Adrenal gland (tissue), 12 donors: Measurements from ENCODE around the gene CTAG1A. TPM values are rescaled to one million over a fixed set of nuclear protein-coding genes. Genes with fewer than 3 reads are reported as not detected.
"Not testable (repeated sequence)": the region's sequence is repeated elsewhere in the genome, so short reads cannot be mapped to it uniquely, and the experiment has no call there.

ENCODE experiments used
- DNase-seq, 7 donors: peaks; one replicate each; pipeline ENCODE4 v3.0.0-alpha.2; 2019 to 2020
- H3K27ac ChIP-seq, 5 donors: fragments of 200-600 bp; sonication (generic) in 4 of 5; 1 replicate in 3 of 5; 2 replicates in 2 of 5; pipeline versions ENCODE4 v1.5.1 to v1.8.0; 2016 to 2020; ENCODE audit warnings: mild to moderate bottlenecking in 1 of 5
- H3K27me3 ChIP-seq: fragments of 200-600 bp; 2 replicates; pipeline ENCODE4 v1.8.0; 2021
- H3K36me3 ChIP-seq, 2 donors: fragments of 200-600 bp; replicated peaks in 1 of 2; 1 replicate in 1 of 2; 2 replicates in 1 of 2; pipeline versions ENCODE4 v1.5.1 to v1.8.0; 2018 to 2022
- H3K4me1 ChIP-seq, 2 donors: fragments of 200-600 bp; replicated peaks in 1 of 2; 1 replicate in 1 of 2; 2 replicates in 1 of 2; pipeline versions ENCODE4 v1.5.1 to v1.8.0; 2018 to 2021
- H3K4me3 ChIP-seq, 4 donors: fragments of 200-600 bp; sonication (generic) in 3 of 4; one replicate each; pipeline ENCODE4 v1.5.1; 2016 to 2018
- H3K9me3 ChIP-seq, 3 donors: fragments of 200-600 bp; sonication (generic) in 1 of 3; replicated peaks in 1 of 3; 1 replicate in 2 of 3; 2 replicates in 1 of 3; pipeline versions ENCODE4 v1.5.1 to v1.8.0; 2016 to 2021
- WGBS, 4 donors: extraction: QIAGEN DNeasy Blood & Tissue Kit in 2 of 4; methylation state at CpG; one replicate each; pipeline versions ENCODE4 v1.1.5 to v1.1.7; 2013 to 2017; 5-methylcytosine and 5-hydroxymethylcytosine counted together
- intact Hi-C, 2 donors: fragments of 100-400 bp; cut with DNase I; formaldehyde crosslinking; loops; one replicate each; pipeline versions ENCODE4 v1.14.1 to v1.15.0; 2022 to 2023
- polyA plus RNA-seq, 3 donors: library from polyadenylated mRNA; stranded (reverse); fragments of 200-250 nt in 2 of 3; fragments of 350-450 nt in 1 of 3; fragmentation: Illumina TruSeq in 1 of 3; extraction: RNeasy Lipid Tissue Mini Kit (QIAGEN cat#74804) in 1 of 3; gene quantifications; one replicate each; pipeline ENCODE4 v1.2.3, GENCODE V29; 2013 to 2014
- total RNA-seq, 9 donors: library from RNA; depleted of rRNA in 4 of 9; stranded (reverse); fragments of >200 nt in 4 of 9; fragments of 120-200 nt in 1 of 9; fragmentation: NEBNext Ultra II Directional in 1 of 9; extraction: Animal tissue kit (Norgen Biotek cat#: 25700) in 1 of 9; gene quantifications; one replicate each; pipeline versions ENCODE4 v1.1.0 to v1.2.4, GENCODE V29; 2013 to 2023
- donor health status: healthy with polysubstance abuse.
- donor health status: Bipolar disorder and iron deficiency.
- donor health status: DM: yes; HTN: yes; CAD: no.
- donor health status: DM: no; HTN: no; CAD: no.
- donor health status: DM: no; HTN: no; CAD: no.
- donor health status: DM: yes; HTN: yes; CAD: no.

The CTAG1A gene
- total and polyA plus RNA-seq, 12 donors = 0.34 TPM; not detected in 11

DNA sequence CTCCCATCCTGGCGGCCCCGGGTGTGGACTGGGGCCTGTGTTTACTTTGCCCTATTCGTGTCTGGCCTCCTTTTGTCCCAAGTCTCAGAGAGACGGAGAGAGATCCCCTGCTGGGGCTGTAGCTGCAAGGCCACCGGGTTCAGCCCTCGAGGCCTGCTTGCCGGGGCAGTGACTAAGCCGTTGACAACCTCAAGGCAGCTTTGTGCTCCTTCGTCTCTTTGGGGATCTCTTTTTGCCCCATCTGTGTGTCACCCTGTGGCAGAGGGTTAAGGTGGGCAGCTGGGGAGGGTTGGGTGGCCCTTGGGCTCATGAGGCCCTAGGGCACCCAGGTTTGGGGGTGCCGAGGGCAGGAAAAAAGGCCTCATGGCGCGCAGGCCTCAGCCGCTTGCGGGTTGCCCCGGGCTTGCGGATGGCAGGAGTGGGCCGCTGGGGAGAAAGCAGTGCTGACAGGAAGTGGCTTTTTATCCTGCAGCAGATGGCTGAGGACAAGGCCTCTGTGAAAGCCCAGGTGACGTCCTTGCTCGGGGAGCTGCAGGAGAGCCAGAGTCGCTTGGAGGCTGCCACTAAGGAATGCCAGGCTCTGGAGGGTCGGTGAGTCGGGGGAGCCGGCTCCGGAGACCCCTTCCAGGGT is 26.8 kb upstream of the CTAG1A start:
- H3K27ac ChIP-seq, H3K9me3 ChIP-seq: not testable (repeated sequence)
- WGBS, 4 donors = 74 to 75% methylated on average over 4 to 5 of the region's 24 CpGs; no CpG with 5 or more reads in 2 of the 4 donors

DNA sequence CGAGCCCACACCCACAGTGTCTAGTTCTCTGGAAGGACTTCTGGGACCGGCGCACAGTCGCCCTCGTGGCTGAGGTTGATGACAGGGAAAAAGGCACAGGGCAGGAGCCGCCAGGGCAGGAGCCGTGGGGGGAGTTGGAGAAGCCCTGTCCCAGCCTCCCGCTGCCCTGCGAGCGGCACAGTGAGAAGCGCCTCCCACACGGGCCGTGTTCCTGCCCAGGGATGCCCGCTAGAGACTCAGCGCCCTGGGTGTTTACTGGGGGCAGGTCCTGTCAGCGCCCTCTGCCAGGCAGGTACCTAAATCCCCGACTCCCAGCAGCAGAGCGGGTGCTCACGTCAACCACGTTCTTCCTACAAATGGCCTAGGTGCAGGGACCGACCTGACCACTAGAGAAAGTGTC is 26.0 kb upstream of the CTAG1A start:
- WGBS, 4 donors = 92 to 96% methylated on average over 8 to 9 of the region's 21 CpGs; no CpG with 5 or more reads in 2 of the 4 donors
- H3K4me1 ChIP-seq, intact Hi-C loops, H3K36me3 ChIP-seq, H3K4me3 ChIP-seq, H3K27me3 ChIP-seq, DNase-seq, H3K9me3 ChIP-seq, H3K27ac ChIP-seq: not testable (repeated sequence)

More for the DNA sequence above, 26.8 kb upstream of the CTAG1A start:
- intact Hi-C loops, H3K4me1 ChIP-seq, H3K36me3 ChIP-seq, DNase-seq, H3K27me3 ChIP-seq, H3K4me3 ChIP-seq: not testable (repeated sequence)

DNA sequence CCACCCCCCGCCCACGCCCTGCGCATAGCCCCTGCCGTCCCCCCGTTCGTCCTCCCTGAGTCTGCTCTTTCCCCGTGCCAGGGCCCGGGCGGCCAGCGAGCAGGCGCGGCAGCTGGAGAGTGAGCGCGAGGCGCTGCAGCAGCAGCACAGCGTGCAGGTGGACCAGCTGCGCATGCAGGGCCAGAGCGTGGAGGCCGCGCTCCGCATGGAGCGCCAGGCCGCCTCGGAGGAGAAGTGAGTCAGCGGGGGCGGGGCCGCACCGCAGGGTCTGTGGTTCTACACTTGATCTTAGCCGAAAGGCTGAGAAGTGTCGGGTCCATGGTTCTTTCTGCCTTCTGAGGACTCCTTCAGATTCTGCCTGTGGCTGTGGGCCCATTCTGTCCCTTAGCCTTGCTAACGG is 24.6 kb upstream of the CTAG1A start:
- DNase-seq, H3K9me3 ChIP-seq, intact Hi-C loops, H3K36me3 ChIP-seq, H3K27ac ChIP-seq, H3K4me1 ChIP-seq, H3K27me3 ChIP-seq, H3K4me3 ChIP-seq: not testable (repeated sequence)
- 70 to 88% methylated on average over 10 to 12 of the region's 31 CpGs; no CpG with 5 or more reads in 2 of the 4 donors for WGBS, 4 donors

DNA sequence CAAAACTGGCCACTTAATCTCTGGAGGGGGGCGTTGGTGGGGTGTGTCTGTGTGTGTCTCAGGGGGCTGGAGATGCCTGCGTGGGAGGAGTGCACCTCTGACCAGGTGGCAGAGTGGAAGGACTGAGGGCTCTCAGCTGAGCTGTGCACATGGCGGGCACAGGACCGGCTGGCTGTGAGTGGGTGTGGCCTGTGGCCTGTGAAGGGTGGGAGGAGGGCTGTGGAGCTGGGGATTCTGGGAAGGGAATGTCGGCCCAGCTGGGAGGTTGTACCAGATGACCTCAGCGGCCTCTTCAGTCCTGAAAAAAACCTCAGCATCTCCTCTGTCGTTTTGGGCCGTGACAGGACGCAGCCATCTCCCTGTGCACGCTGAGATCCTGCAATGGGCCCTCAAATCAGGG is 22.6 kb upstream of the CTAG1A start:
- WGBS, 4 donors = no CpG with 5 or more reads among the region's 10 CpGs
- H3K4me3 ChIP-seq, DNase-seq, H3K27me3 ChIP-seq, intact Hi-C loops, H3K4me1 ChIP-seq, H3K36me3 ChIP-seq, H3K9me3 ChIP-seq, H3K27ac ChIP-seq: not testable (repeated sequence)

DNA sequence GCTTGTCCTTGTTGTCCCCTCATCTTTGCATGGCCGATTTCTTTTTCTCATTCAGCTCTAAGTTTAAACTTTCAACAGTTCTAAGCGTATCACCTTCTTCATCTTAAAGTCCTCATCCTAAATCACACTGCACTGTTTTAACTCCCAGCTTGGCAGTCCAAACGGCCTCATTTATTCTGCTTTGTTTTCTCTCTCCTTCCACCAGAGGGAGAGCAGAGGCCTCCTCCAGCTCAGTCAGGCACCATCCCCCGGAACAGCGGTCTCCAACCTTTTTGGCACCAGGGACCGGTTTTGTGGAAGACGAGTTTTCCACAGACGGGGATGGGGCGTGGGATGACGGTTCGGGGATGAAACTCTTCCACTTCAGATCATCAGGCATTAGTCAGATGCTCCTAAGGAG is 14.6 kb upstream of the CTAG1A start:
- H3K9me3 ChIP-seq, intact Hi-C loops, H3K27me3 ChIP-seq, H3K27ac ChIP-seq, DNase-seq, H3K4me3 ChIP-seq, H3K4me1 ChIP-seq, H3K36me3 ChIP-seq: not testable (repeated sequence)
- WGBS, 4 donors = no CpG with 5 or more reads among the region's 11 CpGs

DNA sequence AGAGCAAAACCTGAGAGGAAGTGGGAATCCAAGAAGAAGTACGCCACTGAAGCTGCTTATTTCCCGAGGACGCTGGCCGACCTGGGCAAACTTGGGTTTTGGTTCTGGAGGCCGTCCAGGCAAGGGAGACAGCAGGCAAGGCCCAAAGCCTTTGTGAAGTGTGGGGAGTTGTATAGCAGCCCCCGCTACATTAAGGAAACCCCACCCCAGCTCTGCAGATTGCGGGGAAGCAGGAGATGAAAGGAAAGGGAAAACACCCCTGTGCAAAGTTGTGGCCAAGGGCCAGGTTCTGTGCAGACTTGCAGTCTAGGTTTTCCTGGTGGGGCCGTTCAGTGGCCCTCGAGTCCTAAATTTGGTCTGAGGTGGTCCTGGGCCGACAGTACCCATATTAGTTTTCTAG is 11.9 kb upstream of the CTAG1A start:
- H3K9me3 ChIP-seq, DNase-seq, H3K4me3 ChIP-seq, H3K36me3 ChIP-seq, H3K4me1 ChIP-seq, H3K27me3 ChIP-seq, H3K27ac ChIP-seq, intact Hi-C loops: not testable (repeated sequence)
- WGBS, 4 donors = no CpG with 5 or more reads among the region's 10 CpGs

DNA sequence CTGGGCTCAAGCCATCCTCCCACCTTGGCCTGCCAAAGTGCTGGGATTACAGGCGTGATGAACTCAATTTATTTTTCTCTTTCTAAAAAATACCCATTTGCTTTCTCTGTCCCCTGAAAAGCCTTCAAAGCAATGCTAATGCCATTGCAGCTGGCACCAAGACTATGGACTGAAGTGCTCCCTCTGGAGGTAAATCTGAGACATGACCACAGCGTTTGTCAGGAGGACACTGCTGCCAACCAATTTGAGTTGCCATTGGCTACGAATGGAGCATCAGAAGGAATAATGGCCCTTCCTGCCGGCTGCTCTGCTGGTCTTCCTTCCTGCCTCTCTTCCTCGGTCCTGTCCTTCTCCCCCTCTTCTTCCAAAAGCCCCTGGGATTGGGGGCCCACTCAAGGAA is 9.9 kb upstream of the CTAG1A start:
- H3K9me3 ChIP-seq, H3K4me3 ChIP-seq, H3K4me1 ChIP-seq, H3K27me3 ChIP-seq, H3K27ac ChIP-seq, H3K36me3 ChIP-seq, intact Hi-C loops, DNase-seq: not testable (repeated sequence)
- no CpG with 5 or more reads among the region's 5 CpGs for WGBS, 4 donors

DNA sequence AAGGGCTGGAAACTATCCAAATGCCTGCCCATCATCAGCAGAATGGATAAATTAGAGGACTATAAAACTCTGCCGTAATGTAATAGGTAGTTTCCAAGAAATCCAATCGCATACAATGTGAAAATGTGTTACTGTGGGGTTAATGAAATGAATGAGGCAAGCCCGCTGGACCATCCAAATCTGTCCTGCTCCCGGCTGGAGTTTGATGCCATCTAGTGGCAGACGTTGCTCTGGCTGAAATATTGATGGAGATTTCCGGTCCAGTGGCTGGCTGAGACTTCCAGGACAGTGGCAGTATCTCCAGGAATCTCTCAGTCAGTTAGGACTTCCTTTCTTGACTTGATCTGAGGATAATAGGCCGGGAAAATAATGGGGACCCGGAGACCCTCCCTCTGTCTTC is 1.9 kb upstream of the CTAG1A start:
- H3K4me3 ChIP-seq, H3K27me3 ChIP-seq, H3K4me1 ChIP-seq, DNase-seq, H3K36me3 ChIP-seq, intact Hi-C loops, H3K9me3 ChIP-seq, H3K27ac ChIP-seq: not testable (repeated sequence)
- WGBS, 4 donors = no CpG with 5 or more reads among the region's 8 CpGs

DNA sequence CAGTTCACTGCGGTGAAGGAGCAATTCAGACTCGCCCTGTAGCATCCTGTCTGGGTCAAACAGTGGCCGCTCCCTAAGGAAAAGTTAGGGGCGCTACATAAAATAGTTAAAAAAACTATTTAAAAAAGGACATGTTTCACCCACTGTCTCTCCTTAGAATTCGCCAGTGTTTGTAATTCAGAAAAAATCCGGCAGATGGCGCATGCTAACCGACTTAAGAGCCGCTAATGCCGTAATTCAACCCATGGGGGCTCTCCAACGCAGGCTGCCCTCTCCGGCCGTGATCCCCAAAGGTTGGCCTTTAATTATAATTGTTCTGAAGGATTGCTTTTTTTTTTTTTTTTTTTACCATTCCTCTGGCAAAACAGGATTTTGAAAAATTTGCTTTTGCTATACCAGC is 5.5 kb downstream of the CTAG1A start:
- intact Hi-C loops, DNase-seq, H3K4me3 ChIP-seq, H3K4me1 ChIP-seq, H3K27me3 ChIP-seq, H3K27ac ChIP-seq, H3K36me3 ChIP-seq, H3K9me3 ChIP-seq: not testable (repeated sequence)
- WGBS, 4 donors = 22 to 43% methylated on average over 3 of the region's 13 CpGs; no CpG with 5 or more reads in 2 of the 4 donors
